Vagina (tissue), 2 donors: ENCODE data around the gene B9D2. TPM values are rescaled to one million over a fixed set of nuclear protein-coding genes. Genes with fewer than 3 reads are reported as not detected.
A peak's percentile ranks its signal among the peaks of the same experiment; 100 is the strongest.

ENCODE experiments used
- DNase-seq, 2 donors: peaks; one replicate each; pipeline ENCODE4 v3.0.0-alpha.2; 2017; ENCODE audit errors: extremely low spot score in 2 of 2
- H3K27ac ChIP-seq: fragments of 200-600 bp; sonication (generic); one replicate; pipeline ENCODE4 v1.5.1; 2019
- H3K27me3 ChIP-seq: fragments of 200-600 bp; sonication (generic); one replicate; pipeline ENCODE4 v1.5.1; 2019
- H3K36me3 ChIP-seq, 2 donors: fragments of 200-600 bp; sonication (generic); one replicate each; pipeline ENCODE4 v1.5.1; 2017 to 2019
- H3K4me1 ChIP-seq: fragments of 200-600 bp; sonication (generic); one replicate; pipeline ENCODE4 v1.5.1; 2019
- H3K4me3 ChIP-seq, 2 donors: fragments of 200-600 bp; sonication (generic); 1 replicate in 1 of 2; 2 replicates in 1 of 2; pipeline ENCODE4 v1.5.1; 2016 to 2019
- H3K9me3 ChIP-seq: fragments of 200-600 bp; sonication (generic); one replicate; pipeline ENCODE4 v1.5.1; 2019
- POLR2A ChIP-seq, 2 donors: fragments of 450-650 bp; IDR thresholded peaks; one replicate each; pipeline ENCODE4 v1.6.1; 2017; ENCODE audit warnings: antibody characterized with exemption in 2 of 2, mild to moderate bottlenecking in 2 of 2, moderate library complexity in 2 of 2
- POLR2AphosphoS5 ChIP-seq, 2 donors: sonication (generic); formaldehyde crosslinking; IDR thresholded peaks; one replicate each; pipeline ENCODE4 v1.9.0; 2017; ENCODE audit warnings: antibody characterized with exemption in 2 of 2, mild to moderate bottlenecking in 2 of 2, low read depth in 1 of 2; ENCODE audit not compliant: insufficient read depth in 1 of 2
- intact Hi-C: fragments of 100-400 bp; cut with DNase I; formaldehyde crosslinking; loops from one replicate; pipeline ENCODE4 v1.15.1; 2023
- total RNA-seq: library from RNA; depleted of rRNA; stranded (reverse); fragments of >200 nt; gene quantifications from one replicate; pipeline ENCODE4 v1.2.3, GENCODE V29; 2016
- TF ChIP-seq, protein P1 (sequence below), 3 experiments: fragments of 450-650 bp in 2 of 3; fragments of 200-600 bp in 1 of 3; sonication (generic) in 1 of 3; IDR thresholded peaks; one replicate each; pipeline ENCODE4 v1.5.1; 2017 to 2019; ENCODE audit warnings: antibody characterized with exemption in 3 of 3, mild to moderate bottlenecking in 2 of 3, moderate library complexity in 2 of 3

B9D2 gene
- total RNA-seq, 1 donor from 2014 or later = not detected

DNA sequence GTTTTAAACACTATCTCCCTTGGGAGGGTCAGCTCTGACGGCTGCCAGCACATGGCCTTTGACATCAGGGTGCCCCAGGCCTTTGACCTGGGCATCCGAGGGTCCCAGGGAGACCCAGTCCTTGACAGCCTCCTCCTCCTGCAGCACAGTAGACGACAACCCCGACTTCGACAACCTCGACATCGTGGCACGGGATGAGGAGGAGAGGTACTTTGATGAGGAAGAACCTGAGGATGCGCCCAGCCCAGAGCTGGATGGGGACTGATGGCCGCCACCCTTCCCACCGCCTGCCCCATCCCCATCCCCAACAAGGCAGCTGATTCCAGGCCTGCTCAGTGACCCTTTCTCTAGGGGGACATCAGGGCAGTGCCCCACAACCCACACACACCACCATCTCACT lies 41.5 kb downstream of the B9D2 start:
- Histone ChIP-seq H3K36me3 (peaks cover 0 to 32% of the 10 kb centered on the region in 2 donors), H3K9me3 (no peaks in the 10 kb centered on the region), H3K27me3 (no peaks in the 10 kb centered on the region), H3K27ac (peak overlapping the region; percentile 95), H3K4me1 (peaks cover 67% of the 10 kb centered on the region), H3K4me3 (no peak overlapping the region)
- intact Hi-C loops = no loop called here
- TF ChIP-seq POLR2A (IDR thresholded peaks at IDR 0.05) (no peak), POLR2AphosphoS5 (IDR thresholded peaks at IDR 0.05; ENCODE audit: insufficient read depth in 1 of 2, low read depth in 1 of 2) (no peak)
- TF ChIP-seq, protein P1, sequence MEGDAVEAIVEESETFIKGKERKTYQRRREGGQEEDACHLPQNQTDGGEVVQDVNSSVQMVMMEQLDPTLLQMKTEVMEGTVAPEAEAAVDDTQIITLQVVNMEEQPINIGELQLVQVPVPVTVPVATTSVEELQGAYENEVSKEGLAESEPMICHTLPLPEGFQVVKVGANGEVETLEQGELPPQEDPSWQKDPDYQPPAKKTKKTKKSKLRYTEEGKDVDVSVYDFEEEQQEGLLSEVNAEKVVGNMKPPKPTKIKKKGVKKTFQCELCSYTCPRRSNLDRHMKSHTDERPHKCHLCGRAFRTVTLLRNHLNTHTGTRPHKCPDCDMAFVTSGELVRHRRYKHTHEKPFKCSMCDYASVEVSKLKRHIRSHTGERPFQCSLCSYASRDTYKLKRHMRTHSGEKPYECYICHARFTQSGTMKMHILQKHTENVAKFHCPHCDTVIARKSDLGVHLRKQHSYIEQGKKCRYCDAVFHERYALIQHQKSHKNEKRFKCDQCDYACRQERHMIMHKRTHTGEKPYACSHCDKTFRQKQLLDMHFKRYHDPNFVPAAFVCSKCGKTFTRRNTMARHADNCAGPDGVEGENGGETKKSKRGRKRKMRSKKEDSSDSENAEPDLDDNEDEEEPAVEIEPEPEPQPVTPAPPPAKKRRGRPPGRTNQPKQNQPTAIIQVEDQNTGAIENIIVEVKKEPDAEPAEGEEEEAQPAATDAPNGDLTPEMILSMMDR (IDR thresholded peaks at IDR 0.05) = no peak
- DNase-seq = no peak

DNA sequence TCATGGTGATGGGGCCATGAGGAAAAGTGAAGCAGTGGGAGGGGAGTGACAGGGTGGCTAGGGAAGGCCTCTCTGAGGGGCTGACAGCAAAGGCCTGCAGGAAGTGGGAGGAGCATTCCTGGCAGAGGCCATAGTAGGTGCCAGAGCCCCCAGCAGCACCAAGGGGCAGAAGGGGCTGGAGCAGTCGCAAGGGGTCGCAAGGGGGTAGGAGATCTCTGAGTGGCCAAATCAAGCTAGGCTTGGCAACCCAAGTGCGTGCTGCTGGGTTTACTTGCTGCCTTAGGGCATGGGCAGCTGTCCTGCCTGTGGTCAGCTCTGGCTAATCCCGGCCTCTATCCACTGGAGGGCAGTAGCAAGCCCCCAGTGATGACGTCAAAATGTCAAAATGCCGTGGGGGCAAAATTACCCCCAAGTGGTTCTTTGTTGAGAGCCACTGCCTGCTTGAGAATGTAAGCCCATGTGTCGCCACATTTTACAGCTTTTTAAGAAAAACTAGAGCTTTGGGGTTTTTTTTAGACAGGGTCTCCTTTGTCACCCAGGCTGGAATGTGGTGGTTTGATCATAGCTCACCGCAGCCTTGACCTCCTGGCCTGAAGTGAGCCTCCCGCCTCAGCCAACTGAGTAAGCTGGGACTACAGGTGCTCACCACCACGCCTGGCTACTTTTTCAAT lies 42.2 kb downstream of the B9D2 start:
- Histone ChIP-seq H3K36me3 (peaks cover 0 to 40% of the 10 kb centered on the region in 2 donors), H3K9me3 (no peaks in the 10 kb centered on the region), H3K4me3 (no peak overlapping the region), H3K27ac (peak overlapping the region; percentile 95), H3K27me3 (no peaks in the 10 kb centered on the region), H3K4me1 (peaks cover 60% of the 10 kb centered on the region)
- DNase-seq = no peak
- TF ChIP-seq POLR2A (IDR thresholded peaks at IDR 0.05) = no peak
- TF ChIP-seq POLR2AphosphoS5 (IDR thresholded peaks at IDR 0.05; ENCODE audit: insufficient read depth in 1 of 2, low read depth in 1 of 2) = peak in 1 of 2 donors; percentile 26
- TF ChIP-seq, protein P1 (IDR thresholded peaks at IDR 0.05) = peak in 2 of 3 experiments; percentile 27 to 56
- intact Hi-C loops = no loop called here

DNA sequence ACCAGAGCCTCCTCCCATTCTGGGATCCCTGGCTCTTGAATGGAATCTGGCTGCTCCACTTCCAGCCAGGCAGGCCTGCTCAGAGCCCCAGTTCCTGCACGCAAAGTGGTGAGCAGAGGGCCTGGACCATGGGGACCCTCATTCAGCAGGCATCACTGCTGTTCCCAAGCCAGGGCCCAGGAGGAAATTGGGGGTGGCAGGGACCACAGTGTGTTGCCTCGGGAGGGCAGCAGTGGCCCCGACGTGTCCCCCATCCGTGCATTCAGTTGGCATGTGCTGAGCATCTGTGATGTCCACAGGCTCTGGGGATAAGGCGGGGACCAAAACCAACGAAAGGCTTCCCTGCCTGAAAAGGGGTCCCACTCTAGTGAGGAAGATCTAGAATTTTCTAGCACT lies 42.7 kb downstream of the B9D2 start:
- intact Hi-C loops = no loop called here
- Histone ChIP-seq H3K27ac (peak overlapping the region; percentile 95), H3K36me3 (peaks cover 0 to 45% of the 10 kb centered on the region in 2 donors), H3K9me3 (no peaks in the 10 kb centered on the region), H3K27me3 (no peaks in the 10 kb centered on the region), H3K4me3 (no peak overlapping the region), H3K4me1 (peaks cover 54% of the 10 kb centered on the region)
- TF ChIP-seq POLR2A (IDR thresholded peaks at IDR 0.05) = no peak
- TF ChIP-seq POLR2AphosphoS5 (IDR thresholded peaks at IDR 0.05; ENCODE audit: insufficient read depth in 1 of 2, low read depth in 1 of 2) = no peak
- TF ChIP-seq, protein P1 (IDR thresholded peaks at IDR 0.05) = no peak
- DNase-seq = no peak

DNA sequence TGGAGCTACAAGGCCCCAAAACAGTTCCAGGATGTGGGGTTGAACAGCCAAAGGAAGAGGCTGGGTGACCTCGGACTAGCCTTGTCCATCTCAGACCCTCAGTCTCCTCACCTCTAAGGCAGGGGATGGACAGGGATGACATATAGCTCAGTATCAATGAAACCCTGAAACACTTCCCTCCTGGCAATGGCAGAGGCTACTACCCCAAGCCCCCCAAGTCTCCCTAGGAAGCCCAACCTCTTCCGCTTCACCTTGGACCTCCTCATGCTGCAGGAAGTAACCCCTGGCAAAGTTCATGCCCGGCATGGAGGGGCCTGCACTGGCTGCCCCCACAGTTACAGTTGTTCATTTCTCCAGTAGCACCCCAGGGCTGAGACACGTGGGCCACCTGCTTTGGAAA lies 43.4 kb downstream of the B9D2 start:
- Histone ChIP-seq H3K36me3 (peaks cover 0 to 51% of the 10 kb centered on the region in 2 donors), H3K27me3 (no peaks in the 10 kb centered on the region), H3K9me3 (no peaks in the 10 kb centered on the region), H3K27ac (peak overlapping the region; percentile 95), H3K4me1 (peaks cover 48% of the 10 kb centered on the region), H3K4me3 (no peak overlapping the region)
- intact Hi-C loops = no loop called here
- DNase-seq = no peak
- TF ChIP-seq, protein P1 (IDR thresholded peaks at IDR 0.05) = no peak
- TF ChIP-seq POLR2AphosphoS5 (IDR thresholded peaks at IDR 0.05; ENCODE audit: insufficient read depth in 1 of 2, low read depth in 1 of 2) = no peak
- no peak for TF ChIP-seq POLR2A (IDR thresholded peaks at IDR 0.05)

- H3K27ac ChIP-seq = no peak overlapping the region
- peaks cover 44% of the 10 kb centered on the region for H3K4me1 ChIP-seq
- H3K9me3 ChIP-seq = no peaks in the 10 kb centered on the region
- intact Hi-C loops = no loop called here
- DNase-seq = no peak
- no peak for TF ChIP-seq POLR2A (IDR thresholded peaks at IDR 0.05)
- TF ChIP-seq, protein P1 (IDR thresholded peaks at IDR 0.05) = no peak
- no peak for TF ChIP-seq POLR2AphosphoS5 (IDR thresholded peaks at IDR 0.05; ENCODE audit: insufficient read depth in 1 of 2, low read depth in 1 of 2)
- no peak overlapping the region for H3K4me3 ChIP-seq
- no peaks in the 10 kb centered on the region for H3K27me3 ChIP-seq
- peaks cover 0 to 53% of the 10 kb centered on the region in 2 donors for H3K36me3 ChIP-seq
Measured at GRCh38 chr19:41320185-41320518, 43.8 kb downstream of the B9D2 start.
